NCI-H748 treated with DMSO at 0.1 percent for 48 hours (cell line): ENCODE results near the gene BCDIN3D.
A peak's percentile ranks its signal among the peaks of the same experiment; 100 is the strongest.
"Not testable (repeated sequence)": the region's sequence is repeated elsewhere in the genome, so short reads cannot be mapped to it uniquely, and the experiment has no call there.

Experiments used
- DNase-seq: peaks from one replicate; lab custom pipeline; 2025; lab: John Stamatoyannopoulos, UW

The BCDIN3D gene, protein sequence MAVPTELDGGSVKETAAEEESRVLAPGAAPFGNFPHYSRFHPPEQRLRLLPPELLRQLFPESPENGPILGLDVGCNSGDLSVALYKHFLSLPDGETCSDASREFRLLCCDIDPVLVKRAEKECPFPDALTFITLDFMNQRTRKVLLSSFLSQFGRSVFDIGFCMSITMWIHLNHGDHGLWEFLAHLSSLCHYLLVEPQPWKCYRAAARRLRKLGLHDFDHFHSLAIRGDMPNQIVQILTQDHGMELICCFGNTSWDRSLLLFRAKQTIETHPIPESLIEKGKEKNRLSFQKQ

DNA sequence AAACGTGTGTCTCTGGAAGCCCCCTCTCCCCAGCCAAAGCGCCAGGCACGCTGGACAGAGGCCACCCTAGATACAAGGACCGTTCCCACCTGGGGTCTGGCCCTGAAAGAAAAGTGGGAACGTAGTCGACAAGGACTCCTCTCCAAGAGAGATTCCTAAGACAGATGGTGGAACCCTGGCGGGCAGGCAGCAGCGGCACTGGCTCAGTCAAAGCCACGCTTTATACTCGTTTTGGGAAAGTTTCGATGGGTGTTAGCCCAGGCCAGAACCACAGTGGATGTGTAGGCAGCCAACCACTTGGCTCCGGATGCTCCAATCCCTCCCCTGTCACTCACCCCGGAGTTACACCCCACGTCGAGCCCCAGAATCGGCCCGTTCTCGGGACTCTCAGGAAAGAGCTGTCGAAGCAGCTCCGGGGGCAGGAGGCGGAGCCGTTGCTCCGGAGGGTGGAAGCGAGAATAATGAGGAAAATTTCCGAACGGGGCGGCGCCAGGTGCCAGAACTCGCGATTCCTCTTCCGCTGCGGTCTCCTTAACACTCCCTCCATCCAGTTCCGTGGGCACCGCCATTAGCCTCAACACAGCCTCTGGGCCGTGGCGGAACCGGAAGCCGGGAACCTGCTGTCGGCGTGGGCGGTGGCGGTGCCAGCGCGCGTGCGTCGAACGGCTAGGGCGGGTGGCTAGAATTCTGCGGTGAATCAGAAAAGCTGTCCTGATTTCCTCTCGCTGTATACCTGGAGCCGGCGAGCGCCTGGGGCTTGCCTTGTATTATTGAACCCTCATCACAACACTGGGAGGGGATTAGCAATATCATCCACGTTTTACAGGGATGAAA lies at the start of gene BCDIN3D:
BCDIN3D (minus strand) TSS at position 588 of the 834 bp plus-strand sequence; CDS start at position 569, 19 bp downstream.
- DNase-seq, result peak; percentile 72

- DNase-seq, result no peak
Observed at GRCh38 chr12:49892084-49892731, 49.3 kb upstream of the BCDIN3D start.

- DNase-seq, result no peak
Observed at GRCh38 chr12:49891476-49891875, 48.6 kb upstream of the BCDIN3D start.

- DNase-seq, result no peak
Observed at GRCh38 chr12:49891012-49891411, 48.1 kb upstream of the BCDIN3D start.

DNA sequence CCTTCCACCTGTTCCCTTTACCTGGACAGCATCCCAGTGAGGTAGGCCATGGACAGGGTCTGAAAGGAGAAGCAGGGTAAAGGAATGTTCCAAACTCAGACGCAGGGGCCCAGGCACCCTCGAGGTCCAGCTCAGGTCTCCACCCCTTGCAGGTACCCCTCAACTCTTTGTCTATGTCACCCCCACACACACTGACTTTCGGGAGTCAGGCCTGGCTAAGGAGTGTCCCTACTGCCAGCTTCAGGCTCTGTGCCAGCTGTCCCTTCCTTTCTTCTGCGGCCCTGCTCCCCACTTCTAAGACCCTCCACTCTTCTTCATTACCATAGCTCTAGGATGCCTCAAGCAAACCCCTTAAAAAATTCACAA lies 47.2 kb upstream of the BCDIN3D start:
- no peak for DNase-seq

- DNase-seq, result no peak
Observed at GRCh38 chr12:49889361-49890095, 46.6 kb upstream of the BCDIN3D start.

GRCh38 chr12:49888461-49889151 lies 45.7 kb upstream of the BCDIN3D start:
- no peak for DNase-seq

DNA sequence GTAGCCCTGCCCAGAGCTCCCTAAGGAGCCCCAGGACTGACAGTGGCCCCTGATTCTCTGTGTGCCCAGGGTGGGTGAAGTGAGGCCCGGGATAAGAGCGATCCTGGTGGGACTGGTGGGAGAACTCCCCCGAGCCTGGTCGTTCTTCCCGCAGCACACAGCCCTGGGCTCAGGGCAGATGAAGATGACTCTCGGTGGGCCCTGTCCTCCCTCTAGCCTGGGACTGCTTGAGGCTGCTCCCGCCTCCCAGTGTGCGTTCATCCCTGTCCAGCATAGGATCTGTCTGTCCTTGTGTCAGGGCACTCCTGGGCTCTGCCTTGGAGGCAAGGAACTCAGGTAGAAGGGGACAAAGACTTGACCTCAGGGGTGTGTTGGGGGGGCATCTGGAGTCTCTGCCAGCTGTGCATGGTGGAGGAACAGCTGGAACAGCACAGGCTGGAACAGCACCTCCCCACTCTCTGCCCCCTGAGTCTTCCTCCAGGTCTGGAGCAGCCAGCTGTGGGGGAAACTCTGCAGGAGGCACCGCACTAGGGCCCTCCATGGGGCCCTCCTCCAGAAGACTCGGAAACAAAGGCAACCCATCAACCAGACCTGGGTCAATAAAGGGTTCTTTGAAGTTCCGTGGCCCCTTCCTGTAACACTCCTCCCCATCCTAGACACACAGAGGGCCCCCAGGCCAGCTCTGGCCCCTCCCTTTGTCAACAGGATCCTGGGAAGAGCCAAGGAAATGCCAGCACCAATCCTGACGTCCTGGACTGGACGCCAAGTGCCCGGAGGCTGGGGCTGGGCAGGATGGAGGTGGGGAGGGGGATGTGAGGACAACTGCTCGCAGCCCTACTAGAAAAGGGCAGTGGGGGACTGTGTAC lies 44.9 kb upstream of the BCDIN3D start:
- no peak for DNase-seq

- DNase-seq, result no peak
Observed at GRCh38 chr12:49887091-49887490, 44.2 kb upstream of the BCDIN3D start.

DNA sequence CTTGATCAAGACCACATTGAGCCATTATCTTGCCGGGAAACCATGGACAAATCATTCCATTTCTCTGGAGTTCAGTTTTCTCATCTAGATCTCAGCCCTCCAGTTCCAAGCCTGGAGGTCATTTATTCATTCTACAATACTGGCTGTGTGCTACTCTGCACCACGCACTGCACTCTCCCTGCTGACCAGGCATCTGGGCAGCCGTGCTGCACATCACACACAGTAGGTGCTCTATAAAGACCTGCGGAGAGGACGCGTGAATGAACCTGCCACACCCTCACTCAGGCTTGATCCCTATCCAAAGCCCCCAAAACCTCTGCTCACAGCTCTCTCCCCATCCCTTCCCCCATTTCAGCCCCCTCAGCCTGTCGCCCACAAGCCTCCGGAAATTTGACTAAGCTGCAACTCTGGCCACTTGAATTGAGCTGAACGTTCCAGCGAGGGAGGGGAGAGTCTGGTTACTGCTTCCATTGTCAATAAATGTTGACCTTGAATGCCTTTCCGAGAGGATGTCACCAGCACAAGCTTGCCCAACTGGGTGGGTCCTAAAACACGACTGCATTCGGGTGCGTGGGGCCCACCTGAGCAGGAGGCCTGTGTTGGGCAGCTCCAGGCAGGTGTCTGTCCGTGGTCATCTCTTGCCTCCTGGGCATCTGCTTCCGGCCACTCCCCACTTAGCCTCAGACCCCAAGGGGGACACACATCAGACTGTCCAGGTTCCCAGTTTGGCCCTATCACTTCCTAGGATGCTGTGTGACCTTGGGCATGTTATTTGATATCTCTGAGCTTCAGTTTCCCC lies 43.0 kb upstream of the BCDIN3D start:
- DNase-seq, result no peak

DNA sequence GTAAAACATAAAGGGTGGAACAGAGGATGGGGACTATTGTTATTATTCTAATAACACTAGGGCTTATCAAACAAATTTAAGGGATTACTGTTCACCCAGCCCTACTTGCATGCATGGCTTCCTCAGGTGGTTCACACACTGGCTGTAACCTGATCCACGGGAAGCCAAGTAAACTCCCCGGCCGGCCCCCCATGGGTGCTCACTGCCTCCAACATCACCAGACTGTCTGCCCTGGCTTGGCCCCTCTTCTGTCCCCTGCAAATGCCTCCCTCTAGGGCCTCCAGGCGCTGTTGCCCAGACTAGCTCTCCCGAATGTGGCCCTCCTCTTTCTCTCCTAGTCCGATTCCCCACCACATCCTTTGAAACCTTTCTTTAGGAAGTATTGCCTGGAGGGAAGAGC lies 42.2 kb upstream of the BCDIN3D start:
- no peak for DNase-seq

GRCh38 chr12:49882851-49883464 lies 40.1 kb upstream of the BCDIN3D start:
- DNase-seq, result no peak

GRCh38 chr12:49882248-49882850 lies 39.4 kb upstream of the BCDIN3D start:
- no peak for DNase-seq

DNA sequence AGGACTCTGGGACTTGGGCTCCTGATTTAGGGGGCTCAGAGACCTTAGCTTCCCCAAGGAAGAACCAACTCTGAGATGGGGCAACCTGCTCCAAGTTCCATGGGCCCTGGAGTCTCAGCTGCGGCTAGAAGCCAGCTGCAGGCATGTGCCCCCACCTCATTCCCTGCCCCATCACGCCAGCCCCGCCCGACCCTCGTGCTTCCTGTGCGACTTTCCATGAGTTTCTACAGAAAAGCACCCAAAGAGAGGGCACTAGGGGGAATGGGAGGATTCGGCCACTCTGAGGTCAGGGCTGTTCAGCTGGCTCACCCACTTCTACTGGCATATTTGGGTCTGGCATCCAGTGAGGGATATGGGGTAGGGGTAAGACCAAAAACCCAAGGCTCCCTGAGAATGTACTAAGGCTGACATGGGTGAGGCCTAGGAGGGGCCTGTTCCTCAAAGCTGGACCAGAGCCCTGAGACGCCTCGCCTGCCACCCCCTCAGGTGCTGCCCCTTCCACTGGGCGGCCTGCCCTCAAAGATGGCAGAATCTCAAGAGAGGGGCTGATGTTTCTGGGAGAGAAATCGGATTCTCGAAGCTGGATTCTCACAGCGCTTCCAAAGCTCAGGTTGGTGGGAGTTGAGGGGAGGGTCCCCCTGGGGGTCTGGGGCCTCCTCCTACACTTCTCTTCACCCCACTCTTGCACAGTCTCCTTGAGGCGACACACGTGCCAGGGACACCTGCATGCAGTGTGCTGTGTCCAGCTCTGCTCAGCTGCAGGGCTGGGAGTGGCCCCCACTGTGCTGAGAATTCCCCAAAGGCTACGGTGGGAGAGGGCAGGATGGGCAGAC lies 38.7 kb upstream of the BCDIN3D start:
- DNase-seq, result no peak

DNA sequence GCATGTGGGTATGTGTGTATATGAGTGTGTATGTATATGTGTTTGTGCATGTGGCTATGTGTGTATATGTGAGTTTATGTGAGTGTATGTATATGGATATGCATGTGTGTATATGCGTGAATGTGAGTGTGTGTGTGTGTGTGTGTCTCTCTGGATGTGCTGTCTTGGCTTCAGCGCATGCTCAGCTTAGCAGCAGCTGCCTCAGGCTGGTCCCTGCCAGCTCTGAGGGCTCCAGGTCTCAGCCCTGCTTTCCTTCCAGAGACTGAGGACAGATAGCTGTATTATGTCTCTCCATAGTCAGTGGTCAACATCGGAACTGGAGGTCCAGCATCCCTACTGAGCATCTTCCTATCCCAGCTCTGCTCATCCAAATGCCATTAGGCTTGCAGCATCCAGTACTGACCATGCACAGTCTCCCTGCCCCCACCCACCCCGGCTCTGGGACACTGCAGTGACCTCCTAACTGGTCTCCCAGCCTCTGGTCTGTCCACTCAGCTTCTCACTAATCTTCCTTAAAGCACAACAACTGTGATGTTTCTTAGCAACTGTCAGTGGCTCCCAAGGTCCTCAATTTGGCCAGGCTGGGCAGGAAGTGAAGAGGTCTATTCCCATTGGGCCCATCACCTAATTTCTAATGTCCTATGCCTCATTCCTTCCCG lies 38.0 kb upstream of the BCDIN3D start:
- DNase-seq, result no peak

DNA sequence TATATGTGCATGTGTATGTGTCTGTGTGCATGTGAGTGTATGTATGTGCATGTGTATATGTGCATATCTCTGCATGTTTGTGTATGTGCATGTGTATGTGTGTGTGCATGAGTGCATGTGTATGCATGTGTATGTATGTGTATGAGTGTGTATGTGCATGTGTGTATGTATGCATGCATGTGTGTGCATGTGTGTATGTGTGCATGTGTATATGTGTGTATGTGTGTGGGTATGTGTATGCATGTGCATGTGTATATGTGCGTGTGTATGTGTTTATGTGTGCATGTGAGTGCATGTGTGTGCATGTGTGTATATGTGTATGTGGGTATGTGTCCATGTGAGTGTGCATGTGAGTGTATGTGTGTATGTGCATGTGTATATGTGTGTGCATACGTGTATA lies 36.2 kb upstream of the BCDIN3D start:
- DNase-seq, result not testable (repeated sequence)

DNA sequence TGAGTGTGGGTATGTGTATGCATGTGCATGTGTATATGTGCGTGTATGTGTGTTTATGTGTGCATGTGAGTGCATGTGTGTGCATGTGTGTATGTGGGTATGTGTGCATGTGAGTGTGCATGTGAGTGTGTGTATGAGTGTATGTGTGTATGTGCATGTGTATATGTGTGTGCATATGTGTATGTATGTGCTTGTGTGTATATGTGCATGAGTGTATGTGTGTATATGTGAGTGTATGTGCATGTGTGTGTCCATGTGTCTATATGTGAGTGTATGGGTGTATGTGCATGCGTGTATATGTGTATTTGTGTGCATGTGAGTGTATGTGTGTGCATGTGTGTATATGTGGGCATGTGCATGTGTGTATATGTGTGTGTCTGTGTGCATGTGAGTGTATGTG lies 35.1 kb upstream of the BCDIN3D start:
- no peak for DNase-seq
